Parathyroid adenoma (tissue), 2 donors: ENCODE results near the gene KPNA2.

Experiments
- H2AFZ ChIP-seq: fragments of 300-600 bp; sonication (generic); one replicate; pipeline ENCODE4 v1.7.0; 2017; ENCODE audit warnings: antibody characterized with exemption, mild to moderate bottlenecking
- H3K27ac ChIP-seq: fragments of 300-600 bp; sonication (generic); one replicate; pipeline ENCODE4 v1.7.0; 2017
- H3K27me3 ChIP-seq: fragments of 300-600 bp; sonication (generic); one replicate; pipeline ENCODE4 v1.7.0; 2017; ENCODE audit warnings: low read length; ENCODE audit not compliant: control insufficient read depth, insufficient read depth
- H3K36me3 ChIP-seq: fragments of 300-600 bp; sonication (generic); one replicate; pipeline ENCODE4 v1.7.0; 2017; ENCODE audit warnings: low read length; ENCODE audit not compliant: control insufficient read depth, insufficient read depth
- H3K4me1 ChIP-seq: fragments of 300-600 bp; sonication (generic); one replicate; pipeline ENCODE4 v1.7.0; 2017; ENCODE audit warnings: control low read depth
- H3K4me2 ChIP-seq: fragments of 300-600 bp; sonication (generic); one replicate; pipeline ENCODE4 v1.7.0; 2017; ENCODE audit warnings: low read length
- H3K4me3 ChIP-seq: fragments of 300-600 bp; sonication (generic); one replicate; pipeline ENCODE4 v1.7.0; 2017; ENCODE audit warnings: low read depth, low read length
- H3K79me2 ChIP-seq: fragments of 300-600 bp; sonication (generic); one replicate; pipeline ENCODE4 v1.7.0; 2017; ENCODE audit warnings: control low read depth
- H3K9ac ChIP-seq: fragments of 300-600 bp; sonication (generic); one replicate; pipeline ENCODE4 v1.7.0; 2017; ENCODE audit warnings: mild to moderate bottlenecking
- H3K9me3 ChIP-seq: fragments of 300-600 bp; sonication (generic); one replicate; pipeline ENCODE4 v1.7.0; 2017; ENCODE audit warnings: low read length; ENCODE audit not compliant: control insufficient read depth
- TF ChIP-seq, protein P1 (sequence below): fragments of 300-600 bp; sonication (generic); IDR thresholded peaks from one replicate; pipeline ENCODE4 v1.7.0; 2017; ENCODE audit warnings: antibody characterized with exemption, mild to moderate bottlenecking
- donor health status: primary hyperparathyroidism.

KPNA2 gene

DNA sequence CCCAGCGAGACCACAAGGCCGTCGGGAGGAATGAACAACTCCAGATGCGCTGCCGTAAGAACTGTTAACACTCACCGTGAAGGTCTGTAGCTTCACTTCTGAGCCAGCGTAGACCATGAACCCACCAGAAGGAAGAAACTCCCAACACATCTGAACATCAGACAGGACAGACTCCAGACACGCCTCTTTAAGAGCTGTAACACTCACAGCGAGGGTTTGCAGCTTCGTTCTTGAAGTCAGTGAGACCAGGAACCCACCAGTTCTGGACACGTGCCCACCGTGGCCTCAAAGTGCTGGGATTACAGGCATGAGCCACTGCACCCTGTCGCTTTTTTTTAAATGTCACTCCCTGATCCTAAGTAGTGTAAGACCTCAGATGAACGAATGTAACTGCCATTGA, 17.3 kb downstream of the KPNA2 start:
- H3K9ac ChIP-seq = no peak overlapping the region
- no peak overlapping the region for H3K4me2 ChIP-seq
- TF ChIP-seq, protein P1, sequence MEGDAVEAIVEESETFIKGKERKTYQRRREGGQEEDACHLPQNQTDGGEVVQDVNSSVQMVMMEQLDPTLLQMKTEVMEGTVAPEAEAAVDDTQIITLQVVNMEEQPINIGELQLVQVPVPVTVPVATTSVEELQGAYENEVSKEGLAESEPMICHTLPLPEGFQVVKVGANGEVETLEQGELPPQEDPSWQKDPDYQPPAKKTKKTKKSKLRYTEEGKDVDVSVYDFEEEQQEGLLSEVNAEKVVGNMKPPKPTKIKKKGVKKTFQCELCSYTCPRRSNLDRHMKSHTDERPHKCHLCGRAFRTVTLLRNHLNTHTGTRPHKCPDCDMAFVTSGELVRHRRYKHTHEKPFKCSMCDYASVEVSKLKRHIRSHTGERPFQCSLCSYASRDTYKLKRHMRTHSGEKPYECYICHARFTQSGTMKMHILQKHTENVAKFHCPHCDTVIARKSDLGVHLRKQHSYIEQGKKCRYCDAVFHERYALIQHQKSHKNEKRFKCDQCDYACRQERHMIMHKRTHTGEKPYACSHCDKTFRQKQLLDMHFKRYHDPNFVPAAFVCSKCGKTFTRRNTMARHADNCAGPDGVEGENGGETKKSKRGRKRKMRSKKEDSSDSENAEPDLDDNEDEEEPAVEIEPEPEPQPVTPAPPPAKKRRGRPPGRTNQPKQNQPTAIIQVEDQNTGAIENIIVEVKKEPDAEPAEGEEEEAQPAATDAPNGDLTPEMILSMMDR = no peak
- no peaks in the 10 kb centered on the region for H3K4me1 ChIP-seq
- H3K4me3 ChIP-seq = no peak overlapping the region
- H3K27me3 ChIP-seq = no peaks in the 10 kb centered on the region
- H3K36me3 ChIP-seq = no peaks in the 10 kb centered on the region
- no peaks in the 10 kb centered on the region for H3K79me2 ChIP-seq
- H3K9me3 ChIP-seq = no peaks in the 10 kb centered on the region
- no peak overlapping the region for H3K27ac ChIP-seq
- no peak overlapping the region for H2AFZ ChIP-seq

DNA sequence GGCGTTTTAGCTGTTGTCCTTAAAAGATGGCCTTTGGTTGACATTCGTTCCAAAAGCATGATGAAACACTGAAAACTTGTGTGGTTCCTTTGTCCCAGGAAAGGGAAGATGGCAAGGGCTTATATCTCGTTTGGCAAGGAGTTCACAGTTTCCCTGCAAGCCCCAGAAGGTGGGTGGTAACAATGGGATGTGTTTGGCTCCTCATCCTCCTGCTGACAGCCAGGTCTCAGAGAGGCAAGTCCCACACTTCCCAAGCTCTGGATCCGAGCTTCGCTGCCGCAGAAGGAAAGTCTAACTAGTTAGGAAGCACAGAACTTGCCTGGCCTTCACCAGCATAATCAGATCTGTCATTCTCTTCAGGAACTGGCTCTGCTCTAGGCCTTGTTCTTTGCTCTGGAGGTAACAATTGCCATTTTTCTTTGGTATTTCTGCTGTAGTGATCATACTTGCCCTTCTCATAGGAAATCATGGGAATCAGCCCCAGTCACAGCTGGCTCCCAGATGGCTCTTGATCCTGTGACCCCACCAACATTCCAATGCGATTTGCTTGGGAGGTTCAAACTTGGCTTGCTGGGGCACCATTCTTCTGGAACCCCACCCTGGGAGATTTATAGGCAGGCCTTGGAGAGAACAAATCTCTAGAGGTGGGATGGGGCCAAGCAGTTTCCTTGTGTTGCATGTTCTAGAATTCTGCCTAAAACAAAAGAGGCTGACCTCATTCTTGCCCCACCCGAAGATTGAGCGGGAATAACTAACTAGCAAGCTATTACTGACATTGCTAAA, 17.9 kb downstream of the KPNA2 start:
- no peak overlapping the region for H3K4me3 ChIP-seq
- no peaks in the 10 kb centered on the region for H3K4me1 ChIP-seq

GRCh38 chr17:68054296-68054900, 18.9 kb downstream of the KPNA2 start:
- Histone ChIP-seq H3K4me1 (no peaks in the 10 kb centered on the region), H3K9me3 (no peaks in the 10 kb centered on the region), H3K27me3 (no peaks in the 10 kb centered on the region), H3K79me2 (no peaks in the 10 kb centered on the region), H3K27ac (no peak overlapping the region), H3K9ac (no peak overlapping the region), H3K4me3 (no peak overlapping the region), H3K4me2 (no peak overlapping the region), H2AFZ (no peak overlapping the region), H3K36me3 (no peaks in the 10 kb centered on the region)
- TF ChIP-seq, protein P1 = no peak

More for the DNA sequence above, 17.9 kb downstream of the KPNA2 start:
- Histone ChIP-seq H3K79me2 (no peaks in the 10 kb centered on the region), H3K4me2 (no peak overlapping the region), H3K9ac (no peak overlapping the region), H2AFZ (no peak overlapping the region), H3K9me3 (no peaks in the 10 kb centered on the region), H3K27ac (no peak overlapping the region), H3K27me3 (no peaks in the 10 kb centered on the region), H3K36me3 (no peaks in the 10 kb centered on the region)
- TF ChIP-seq, protein P1 = no peak

DNA sequence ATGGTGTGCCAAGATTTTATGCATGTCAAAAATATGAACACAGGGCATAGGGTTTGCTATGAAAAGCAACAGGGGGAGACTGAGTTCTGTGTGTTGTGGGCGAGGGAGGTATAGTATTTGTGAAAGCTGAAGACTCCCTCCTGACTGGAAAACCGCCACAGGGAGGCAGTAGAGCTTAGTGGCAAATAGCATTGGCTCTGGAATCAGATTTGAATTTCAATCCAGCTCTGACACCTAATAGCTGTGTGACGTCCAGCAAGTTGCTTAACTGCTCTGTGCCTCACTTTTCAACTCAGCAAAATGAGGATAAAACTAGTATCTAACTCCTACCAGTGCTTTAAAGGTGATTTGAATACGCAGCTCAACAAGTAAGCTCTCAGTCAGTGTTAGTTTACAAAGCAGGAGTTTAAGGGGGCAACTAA, 22.0 kb downstream of the KPNA2 start:
- TF ChIP-seq, protein P1 = peak; percentile 18
- no peaks in the 10 kb centered on the region for H3K36me3 ChIP-seq

More for the DNA sequence above, 22.0 kb downstream of the KPNA2 start:
- H3K4me2 ChIP-seq = no peak overlapping the region
- no peaks in the 10 kb centered on the region for H3K27me3 ChIP-seq
- H3K9me3 ChIP-seq = no peaks in the 10 kb centered on the region
- no peak overlapping the region for H3K4me3 ChIP-seq
- H3K27ac ChIP-seq = no peak overlapping the region
- no peak overlapping the region for H3K9ac ChIP-seq
- no peaks in the 10 kb centered on the region for H3K4me1 ChIP-seq
- no peak overlapping the region for H2AFZ ChIP-seq
- no peaks in the 10 kb centered on the region for H3K79me2 ChIP-seq
